ENCODE measurements around the gene WDR27.
"Not testable (repeated sequence)": the region's sequence is repeated elsewhere in the genome, so short reads cannot be mapped to it uniquely, and the experiment has no call there.

The WDR27 gene

DNA sequence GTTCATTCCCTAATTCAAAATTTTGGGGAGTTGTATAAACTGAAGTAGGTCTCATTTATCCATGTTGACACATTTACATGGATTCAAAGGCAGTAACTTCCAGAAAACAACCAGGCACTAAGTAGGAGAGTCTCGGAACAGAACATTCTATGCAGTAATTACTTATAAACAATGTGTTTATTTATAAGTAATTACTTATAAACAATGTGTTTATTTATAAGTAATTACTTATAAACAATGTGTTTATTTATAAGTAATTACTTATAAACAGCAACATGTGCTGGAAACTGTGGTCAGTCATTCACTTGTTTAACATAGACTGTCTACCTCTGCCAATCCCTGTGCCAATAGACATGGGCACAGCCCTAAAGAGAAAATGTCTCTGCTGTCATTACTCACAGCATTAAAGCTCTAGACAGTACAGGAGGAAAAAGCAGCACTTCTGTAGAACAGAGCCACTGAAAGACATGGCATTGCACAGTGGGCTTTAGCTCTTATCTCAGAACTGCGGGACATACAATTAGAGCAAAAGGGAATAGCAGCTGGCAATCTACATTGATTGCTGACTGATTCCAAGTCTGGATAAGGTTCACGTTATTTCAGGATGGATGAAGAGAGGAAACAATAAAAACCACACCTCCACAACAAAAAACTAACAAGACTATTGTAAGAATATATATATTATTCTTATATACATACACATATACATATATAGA lies 188.2 kb downstream of the WDR27 start:
- ATAC-seq: no peak
- TF ChIP-seq ISL1 (CRISPR knock-in tag; IDR thresholded peaks at IDR 0.05) (no peak), PATZ1 (CRISPR knock-in tag; IDR thresholded peaks at IDR 0.05; ENCODE audit: borderline replicate concordance) (no peak)

- not testable (repeated sequence) for ATAC-seq
Measured at GRCh38 chr6:169511785-169512184, 190.0 kb downstream of the WDR27 start.

DNA sequence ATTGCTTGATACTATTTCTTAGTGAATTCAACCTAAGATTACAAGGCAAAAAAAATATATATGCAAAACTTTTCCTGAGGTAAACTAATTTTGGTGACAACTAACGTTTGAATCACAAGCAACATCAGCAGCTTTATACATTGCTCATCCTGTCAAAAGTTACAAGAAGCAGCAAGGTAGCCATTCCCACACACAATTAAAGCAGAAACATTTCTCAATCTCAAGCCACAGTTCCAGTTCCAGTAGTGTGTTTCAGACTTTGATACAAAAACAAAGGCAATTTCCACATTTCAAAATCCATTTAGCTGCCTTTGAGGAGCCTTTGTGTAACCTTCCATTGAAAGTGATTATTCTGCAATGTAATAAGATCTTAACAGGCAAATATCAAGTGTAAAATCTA lies 191.0 kb downstream of the WDR27 start:
- ATAC-seq: no peak
- TF ChIP-seq ZNF70 (CRISPR knock-in tag; IDR thresholded peaks at IDR 0.05) (no peak), ZNF8 (CRISPR knock-in tag; IDR thresholded peaks at IDR 0.05) (no peak), ARNTL (CRISPR knock-in tag; IDR thresholded peaks at IDR 0.05; ENCODE audit: borderline replicate concordance, low read depth) (no peak), BACH2 (CRISPR knock-in tag; IDR thresholded peaks at IDR 0.05; ENCODE audit: borderline replicate concordance) (no peak), ZNF565 (CRISPR knock-in tag; conservative IDR thresholded peaks at IDR 0.05; ENCODE audit: low read depth) (no peak), PATZ1 (CRISPR knock-in tag; IDR thresholded peaks at IDR 0.05; ENCODE audit: borderline replicate concordance) (no peak), CREB5 (CRISPR knock-in tag; IDR thresholded peaks at IDR 0.05; ENCODE audit: low read depth) (no peak), PPARA (CRISPR knock-in tag; IDR thresholded peaks at IDR 0.05; ENCODE audit: borderline replicate concordance) (no peak), ZFP30 (CRISPR knock-in tag; IDR thresholded peaks at IDR 0.05) (no peak), RARB (CRISPR knock-in tag; IDR thresholded peaks at IDR 0.05) (no peak)

- ATAC-seq: no peak
- no peak for TF ChIP-seq ZNF70 (CRISPR knock-in tag; IDR thresholded peaks at IDR 0.05)
- TF ChIP-seq ZFP3 (CRISPR knock-in tag; IDR thresholded peaks at IDR 0.05): no peak
- TF ChIP-seq BACH2 (CRISPR knock-in tag; IDR thresholded peaks at IDR 0.05; ENCODE audit: borderline replicate concordance): no peak
- no peak for TF ChIP-seq CSDC2 (CRISPR knock-in tag; IDR thresholded peaks at IDR 0.05)
- no peak for TF ChIP-seq ARNTL (CRISPR knock-in tag; IDR thresholded peaks at IDR 0.05; ENCODE audit: borderline replicate concordance, low read depth)
- TF ChIP-seq, protein P1, sequence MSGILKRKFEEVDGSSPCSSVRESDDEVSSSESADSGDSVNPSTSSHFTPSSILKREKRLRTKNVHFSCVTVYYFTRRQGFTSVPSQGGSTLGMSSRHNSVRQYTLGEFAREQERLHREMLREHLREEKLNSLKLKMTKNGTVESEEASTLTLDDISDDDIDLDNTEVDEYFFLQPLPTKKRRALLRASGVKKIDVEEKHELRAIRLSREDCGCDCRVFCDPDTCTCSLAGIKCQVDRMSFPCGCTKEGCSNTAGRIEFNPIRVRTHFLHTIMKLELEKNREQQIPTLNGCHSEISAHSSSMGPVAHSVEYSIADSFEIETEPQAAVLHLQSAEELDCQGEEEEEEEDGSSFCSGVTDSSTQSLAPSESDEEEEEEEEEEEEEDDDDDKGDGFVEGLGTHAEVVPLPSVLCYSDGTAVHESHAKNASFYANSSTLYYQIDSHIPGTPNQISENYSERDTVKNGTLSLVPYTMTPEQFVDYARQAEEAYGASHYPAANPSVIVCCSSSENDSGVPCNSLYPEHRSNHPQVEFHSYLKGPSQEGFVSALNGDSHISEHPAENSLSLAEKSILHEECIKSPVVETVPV (CRISPR knock-in tag; IDR thresholded peaks at IDR 0.05): no peak
- no peak for TF ChIP-seq PPARA (CRISPR knock-in tag; IDR thresholded peaks at IDR 0.05; ENCODE audit: borderline replicate concordance)
- TF ChIP-seq TOX (CRISPR knock-in tag; IDR thresholded peaks at IDR 0.05; ENCODE audit: borderline replicate concordance): no peak
- no peak for TF ChIP-seq OSR1 (CRISPR knock-in tag; IDR thresholded peaks at IDR 0.05)
- TF ChIP-seq ZC3H10 (CRISPR knock-in tag; IDR thresholded peaks at IDR 0.05): no peak
- no peak for TF ChIP-seq TCF4 (CRISPR knock-in tag; IDR thresholded peaks at IDR 0.05; ENCODE audit: borderline replicate concordance)
- TF ChIP-seq SNAI2 (CRISPR knock-in tag; IDR thresholded peaks at IDR 0.05): no peak
- TF ChIP-seq ZFP30 (CRISPR knock-in tag; IDR thresholded peaks at IDR 0.05): no peak
- no peak for TF ChIP-seq CREB5 (CRISPR knock-in tag; IDR thresholded peaks at IDR 0.05; ENCODE audit: low read depth)
Measured at GRCh38 chr6:169508452-169508851, 193.4 kb downstream of the WDR27 start.
